Thyroid gland (tissue), 4 donors: ENCODE results near the gene TRPM4.

Experiments
- CTCF ChIP-seq, 6 experiments: fragments of 200-600 bp in 3 of 6; fragments of 450-650 bp in 3 of 6; sonication (generic) in 3 of 6; IDR thresholded peaks; one replicate each; pipeline ENCODE4 v1.5.1; 2016 to 2019; ENCODE audit warnings: antibody characterized with exemption in 6 of 6, mild to moderate bottlenecking in 2 of 6, inconsistent platforms in 1 of 6, moderate library complexity in 1 of 6
- POLR2A ChIP-seq, 2 donors: fragments of 450-650 bp; IDR thresholded peaks; one replicate each; pipeline ENCODE4 v1.6.1; 2017; ENCODE audit warnings: antibody characterized with exemption in 2 of 2, mild to moderate bottlenecking in 2 of 2, moderate library complexity in 1 of 2

- TF ChIP-seq CTCF (IDR thresholded peaks at IDR 0.05) (no peak), POLR2A (IDR thresholded peaks at IDR 0.05) (no peak)
Measured at GRCh38 chr19:49136771-49137171, 20.8 kb upstream of the TRPM4 start.
